ENCODE data around the gene EREG.

DNA sequence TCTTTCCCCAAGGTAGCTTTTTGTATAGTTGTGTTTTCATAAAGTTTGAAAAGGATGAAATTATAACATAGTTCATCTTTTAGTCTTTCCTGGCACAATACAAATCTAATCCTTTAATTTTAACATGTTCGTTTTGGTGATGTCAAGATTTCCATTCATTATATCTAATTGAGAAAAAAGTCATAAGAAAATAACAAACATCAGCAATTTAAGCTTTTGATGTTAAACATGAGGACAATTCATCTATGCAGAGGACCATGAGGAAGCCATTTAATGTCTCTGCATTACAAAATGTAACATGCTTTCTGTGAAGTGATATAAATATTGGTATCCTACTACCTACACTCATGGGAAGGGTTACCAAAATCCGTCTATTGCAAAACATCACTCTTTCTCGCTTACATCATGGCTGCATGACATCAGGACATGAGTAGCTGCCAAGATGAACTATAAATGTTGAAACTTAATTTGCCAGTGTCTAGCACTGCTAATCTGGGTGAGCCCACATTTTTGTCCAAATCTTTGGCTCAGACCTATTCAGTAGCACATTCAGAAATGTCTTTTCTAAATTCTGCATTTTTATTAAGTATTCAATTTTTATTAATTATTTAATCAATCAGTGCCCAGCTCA is 47.2 kb upstream of the EREG start:
- TF ChIP-seq, protein P1, sequence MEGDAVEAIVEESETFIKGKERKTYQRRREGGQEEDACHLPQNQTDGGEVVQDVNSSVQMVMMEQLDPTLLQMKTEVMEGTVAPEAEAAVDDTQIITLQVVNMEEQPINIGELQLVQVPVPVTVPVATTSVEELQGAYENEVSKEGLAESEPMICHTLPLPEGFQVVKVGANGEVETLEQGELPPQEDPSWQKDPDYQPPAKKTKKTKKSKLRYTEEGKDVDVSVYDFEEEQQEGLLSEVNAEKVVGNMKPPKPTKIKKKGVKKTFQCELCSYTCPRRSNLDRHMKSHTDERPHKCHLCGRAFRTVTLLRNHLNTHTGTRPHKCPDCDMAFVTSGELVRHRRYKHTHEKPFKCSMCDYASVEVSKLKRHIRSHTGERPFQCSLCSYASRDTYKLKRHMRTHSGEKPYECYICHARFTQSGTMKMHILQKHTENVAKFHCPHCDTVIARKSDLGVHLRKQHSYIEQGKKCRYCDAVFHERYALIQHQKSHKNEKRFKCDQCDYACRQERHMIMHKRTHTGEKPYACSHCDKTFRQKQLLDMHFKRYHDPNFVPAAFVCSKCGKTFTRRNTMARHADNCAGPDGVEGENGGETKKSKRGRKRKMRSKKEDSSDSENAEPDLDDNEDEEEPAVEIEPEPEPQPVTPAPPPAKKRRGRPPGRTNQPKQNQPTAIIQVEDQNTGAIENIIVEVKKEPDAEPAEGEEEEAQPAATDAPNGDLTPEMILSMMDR (IDR thresholded peaks at IDR 0.05) = no peak
- no peak for TF ChIP-seq POLR2AphosphoS5 (IDR thresholded peaks at IDR 0.05)
